ENCODE results near the gene PHRF1. TPM values are rescaled to one million over a fixed set of nuclear protein-coding genes. Genes with fewer than 3 reads are reported as not detected.

The PHRF1 gene
- total and polyA plus RNA-seq, 7 experiments from 2014 or later = 6.2 to 55.2 (median 47.5) TPM

- no peaks in the 10 kb centered on the region for H3K9me3 ChIP-seq (ENCODE audit: control insufficient read depth in 2 of 3, low read length in 3 of 3)
- H3K27ac ChIP-seq (ENCODE audit: low read depth, low read length) = no peak overlapping the region
- ATAC-seq (no peak), DNase-seq (no peak)
- peaks cover 24 to 33% of the 10 kb centered on the region in 2 donors for H3K4me1 ChIP-seq (ENCODE audit: control insufficient read depth in 2 of 2, insufficient read depth in 2 of 2, low read length in 2 of 2)
- no peaks in the 10 kb centered on the region for H3K9me3 Mint-ChIP-seq
- intact Hi-C loops (cut with micrococcal nuclease) = no loop called here
- peaks cover 0 to 17% (median 6%) of the 10 kb centered on the region in 5 donors for H3K36me3 Mint-ChIP-seq
- H3K27me3 ChIP-seq (ENCODE audit: control insufficient read depth in 2 of 2, insufficient read depth in 2 of 2, low read length in 2 of 2) = no peaks in the 10 kb centered on the region
- ChIA-PET CTCF (interaction anchor here (0.6 to 0.7 kb wide), 2 partner anchors 25 to 346 kb away, joined by 3 to 5 read pairs; no protein-coding TSS in a partner anchor), POLR2A (interaction anchor here (1.0 kb wide), 1 partner anchor 46 kb away, joined by 3 read pairs; the partner anchor contains the start of gene HRAS)
- H3K4me1 Mint-ChIP-seq = peaks cover 38 to 54% (median 45%) of the 10 kb centered on the region in 7 donors
- no peak overlapping the region for H3K4me3 ChIP-seq (ENCODE audit: low read length)
- no peaks in the 10 kb centered on the region for H3K27me3 Mint-ChIP-seq
- H3K4me3 Mint-ChIP-seq = peak overlapping the region in 5 of 10 donors; percentile 1 to 39 (median 27)
- peak overlapping the region in 5 of 9 donors; percentile 3 to 60 (median 39) for H3K27ac Mint-ChIP-seq
- H3K36me3 ChIP-seq (ENCODE audit: control insufficient read depth in 2 of 3, insufficient read depth in 3 of 3, low read length in 3 of 3) = peaks cover 0 to 45% (median 12%) of the 10 kb centered on the region in 3 experiments
Measured at GRCh38 chr11:581342-581741, 5.1 kb downstream of the PHRF1 start.

GRCh38 chr11:581752-582151, 5.5 kb downstream of the PHRF1 start:
- no peak overlapping the region for H3K27ac ChIP-seq (ENCODE audit: low read depth, low read length)
- peaks cover 0 to 49% (median 12%) of the 10 kb centered on the region in 3 experiments for H3K36me3 ChIP-seq (ENCODE audit: control insufficient read depth in 2 of 3, insufficient read depth in 3 of 3, low read length in 3 of 3)
- ChIA-PET CTCF (interaction anchor here (0.7 kb wide), 1 partner anchor 74 kb away, joined by 3 read pairs; no protein-coding TSS in a partner anchor), POLR2A (interaction anchor here (1.0 kb wide), 1 partner anchor 46 kb away, joined by 3 read pairs; the partner anchor contains the start of gene HRAS)
- no peaks in the 10 kb centered on the region for H3K27me3 Mint-ChIP-seq
- no peaks in the 10 kb centered on the region for H3K9me3 ChIP-seq (ENCODE audit: control insufficient read depth in 2 of 3, low read length in 3 of 3)
- ATAC-seq (no peak), DNase-seq (no peak)
- H3K4me3 Mint-ChIP-seq = no peak overlapping the region
- intact Hi-C loops (cut with micrococcal nuclease) = no loop called here
- H3K4me1 ChIP-seq (ENCODE audit: control insufficient read depth in 2 of 2, insufficient read depth in 2 of 2, low read length in 2 of 2) = peaks cover 24 to 33% of the 10 kb centered on the region in 2 donors
- peaks cover 41 to 57% (median 49%) of the 10 kb centered on the region in 7 donors for H3K4me1 Mint-ChIP-seq
- H3K9me3 Mint-ChIP-seq = no peaks in the 10 kb centered on the region
- no peak overlapping the region for H3K4me3 ChIP-seq (ENCODE audit: low read length)
- peaks cover 0 to 18% (median 8%) of the 10 kb centered on the region in 5 donors for H3K36me3 Mint-ChIP-seq
- no peaks in the 10 kb centered on the region for H3K27me3 ChIP-seq (ENCODE audit: control insufficient read depth in 2 of 2, insufficient read depth in 2 of 2, low read length in 2 of 2)
- no peak overlapping the region for H3K27ac Mint-ChIP-seq

- ChIA-PET POLR2A (interaction anchor here (0.6 to 1.1 kb wide), 3 partner anchors 15 to 142 kb away, joined by 3 to 4 read pairs (median 4); no protein-coding TSS in a partner anchor), CTCF (interaction anchor here (0.6 kb wide), 1 partner anchor 186 kb away, joined by 3 read pairs; no protein-coding TSS in a partner anchor)
- Histone ChIP-seq H3K27me3 (ENCODE audit: control insufficient read depth in 2 of 2, insufficient read depth in 2 of 2, low read length in 2 of 2) (no peaks in the 10 kb centered on the region), H3K4me3 (ENCODE audit: low read length) (no peak overlapping the region), H3K4me1 (ENCODE audit: control insufficient read depth in 2 of 2, insufficient read depth in 2 of 2, low read length in 2 of 2) (peaks cover 16 to 23% of the 10 kb centered on the region in 2 donors), H3K27ac (ENCODE audit: low read depth, low read length) (no peak overlapping the region), H3K36me3 (ENCODE audit: control insufficient read depth in 2 of 3, insufficient read depth in 3 of 3, low read length in 3 of 3) (peaks cover 10 to 52% (median 16%) of the 10 kb centered on the region in 3 experiments), H3K9me3 (ENCODE audit: control insufficient read depth in 2 of 3, low read length in 3 of 3) (no peaks in the 10 kb centered on the region)
- no peaks in the 10 kb centered on the region for H3K9me3 Mint-ChIP-seq
- intact Hi-C loops (cut with micrococcal nuclease) = no loop called here
- peaks cover 2 to 25% (median 15%) of the 10 kb centered on the region in 5 donors for H3K36me3 Mint-ChIP-seq
- peak overlapping the region in 2 of 9 donors; percentile 42 to 62 for H3K27ac Mint-ChIP-seq
- DNase-seq = no peak
- no peak for ATAC-seq
- peaks cover 32 to 54% (median 43%) of the 10 kb centered on the region in 7 donors for H3K4me1 Mint-ChIP-seq
- no peak overlapping the region for H3K4me3 Mint-ChIP-seq
- no peaks in the 10 kb centered on the region for H3K27me3 Mint-ChIP-seq
Measured at GRCh38 chr11:584287-584686, 8.0 kb downstream of the PHRF1 start.

GRCh38 chr11:586376-587316, 10.4 kb downstream of the PHRF1 start:
- H3K36me3 Mint-ChIP-seq = peaks cover 4 to 33% (median 16%) of the 10 kb centered on the region in 5 donors
- Histone ChIP-seq H3K4me1 (ENCODE audit: control insufficient read depth in 2 of 2, insufficient read depth in 2 of 2, low read length in 2 of 2) (peaks cover 10 to 12% of the 10 kb centered on the region in 2 donors), H3K27me3 (ENCODE audit: control insufficient read depth in 2 of 2, insufficient read depth in 2 of 2, low read length in 2 of 2) (no peaks in the 10 kb centered on the region), H3K4me3 (ENCODE audit: low read length) (no peak overlapping the region), H3K27ac (ENCODE audit: low read depth, low read length) (peak overlapping the region; percentile 65), H3K36me3 (ENCODE audit: control insufficient read depth in 2 of 3, insufficient read depth in 3 of 3, low read length in 3 of 3) (peaks cover 10 to 69% (median 23%) of the 10 kb centered on the region in 3 experiments), H3K9me3 (ENCODE audit: control insufficient read depth in 2 of 3, low read length in 3 of 3) (no peaks in the 10 kb centered on the region)
- no peaks in the 10 kb centered on the region for H3K27me3 Mint-ChIP-seq
- CTCF ChIA-PET = interaction anchor here (0.9 kb wide), 1 partner anchor 65 kb away, joined by 3 read pairs; no protein-coding TSS in a partner anchor
- peaks cover 14 to 37% (median 33%) of the 10 kb centered on the region in 7 donors for H3K4me1 Mint-ChIP-seq
- POLR2A ChIA-PET = interaction anchor here (0.6 to 1.7 kb wide), 8 partner anchors 8 to 199 kb away, joined by 3 to 8 read pairs (median 3); partner anchors contain the start of genes LMNTD2 and PHRF1
- no peaks in the 10 kb centered on the region for H3K9me3 Mint-ChIP-seq
- intact Hi-C loops (cut with micrococcal nuclease) = no loop called here
- no peak for DNase-seq
- H3K4me3 Mint-ChIP-seq = peak overlapping the region in 3 of 10 donors; percentile 45 to 58 (median 50)
- peak overlapping the region; percentile 54 to 100 (median 98) for H3K27ac Mint-ChIP-seq
- no peak for ATAC-seq

GRCh38 chr11:587546-587945, 11.3 kb downstream of the PHRF1 start:
- no peak for ATAC-seq
- peaks cover 9 to 34% (median 15%) of the 10 kb centered on the region in 5 donors for H3K36me3 Mint-ChIP-seq
- H3K9me3 Mint-ChIP-seq = no peaks in the 10 kb centered on the region

GRCh38 chr11:587978-588380, 11.7 kb downstream of the PHRF1 start:
- H3K36me3 ChIP-seq (ENCODE audit: control insufficient read depth in 2 of 3, insufficient read depth in 3 of 3, low read length in 3 of 3) = peaks cover 14 to 69% (median 20%) of the 10 kb centered on the region in 3 experiments

More at GRCh38 chr11:587546-587945, 11.3 kb downstream of the PHRF1 start:
- POLR2A ChIA-PET = interaction anchor here (0.9 to 1.7 kb wide), 5 partner anchors 9 to 198 kb away, joined by 3 to 8 read pairs (median 4); partner anchors contain the start of gene PHRF1
- Histone ChIP-seq H3K9me3 (ENCODE audit: control insufficient read depth in 2 of 3, low read length in 3 of 3) (no peaks in the 10 kb centered on the region), H3K4me3 (ENCODE audit: low read length) (no peak overlapping the region), H3K4me1 (ENCODE audit: control insufficient read depth in 2 of 2, insufficient read depth in 2 of 2, low read length in 2 of 2) (peaks cover 10 to 12% of the 10 kb centered on the region in 2 donors), H3K36me3 (ENCODE audit: control insufficient read depth in 2 of 3, insufficient read depth in 3 of 3, low read length in 3 of 3) (peaks cover 14 to 68% (median 20%) of the 10 kb centered on the region in 3 experiments), H3K27me3 (ENCODE audit: control insufficient read depth in 2 of 2, insufficient read depth in 2 of 2, low read length in 2 of 2) (no peaks in the 10 kb centered on the region), H3K27ac (ENCODE audit: low read depth, low read length) (peak overlapping the region; percentile 65)
- peak overlapping the region; percentile 95 to 100 (median 99) for H3K27ac Mint-ChIP-seq
- no peaks in the 10 kb centered on the region for H3K27me3 Mint-ChIP-seq
- CTCF ChIA-PET = interaction anchor here (2.4 kb wide), 1 partner anchor 135 kb away, joined by 9 read pairs; no protein-coding TSS in a partner anchor
- intact Hi-C loops (cut with micrococcal nuclease) = no loop called here
- DNase-seq = no peak
- H3K4me1 Mint-ChIP-seq = peaks cover 9 to 38% (median 29%) of the 10 kb centered on the region in 7 donors
- peak overlapping the region; percentile 4 to 90 (median 70) for H3K4me3 Mint-ChIP-seq

More at GRCh38 chr11:587978-588380, 11.7 kb downstream of the PHRF1 start:
- peaks cover 9 to 36% (median 15%) of the 10 kb centered on the region in 5 donors for H3K36me3 Mint-ChIP-seq
- H3K4me3 Mint-ChIP-seq = peak overlapping the region; percentile 63 to 90 (median 76)
- H3K9me3 ChIP-seq (ENCODE audit: control insufficient read depth in 2 of 3, low read length in 3 of 3) = no peaks in the 10 kb centered on the region
- H3K27ac Mint-ChIP-seq = peak overlapping the region; percentile 95 to 100 (median 99)
- DNase-seq (peak; percentile 34 to 91 (median 78)), ATAC-seq (peak; percentile 93)
- POLR2A ChIA-PET = interaction anchor here (0.7 to 1.7 kb wide), 6 partner anchors 10 to 1894 kb away, joined by 3 to 8 read pairs (median 4); partner anchors contain the start of gene PHRF1
- peaks cover 9 to 38% (median 29%) of the 10 kb centered on the region in 7 donors for H3K4me1 Mint-ChIP-seq
- no peaks in the 10 kb centered on the region for H3K27me3 ChIP-seq (ENCODE audit: control insufficient read depth in 2 of 2, insufficient read depth in 2 of 2, low read length in 2 of 2)
- CTCF ChIA-PET = interaction anchor here (0.7 to 2.4 kb wide), 3 partner anchors 12 to 134 kb away, joined by 3 to 9 read pairs (median 3); no protein-coding TSS in a partner anchor
- H3K4me1 ChIP-seq (ENCODE audit: control insufficient read depth in 2 of 2, insufficient read depth in 2 of 2, low read length in 2 of 2) = peaks cover 10 to 12% of the 10 kb centered on the region in 2 donors
- H3K27me3 Mint-ChIP-seq = no peaks in the 10 kb centered on the region
- H3K27ac ChIP-seq (ENCODE audit: low read depth, low read length) = peak overlapping the region; percentile 65
- H3K4me3 ChIP-seq (ENCODE audit: low read length) = peak overlapping the region; percentile 16
- H3K9me3 Mint-ChIP-seq = no peaks in the 10 kb centered on the region
- intact Hi-C loops (cut with micrococcal nuclease) = loop anchor here (1.0 kb wide), 3 partner anchors 12 to 33 kb away; partner anchors contain the start of genes PHRF1 (in 2 of the 2) and IRF7 (in 1 of the 2)
